AG04450 (cell line): Measurements from ENCODE around the gene TCFL5. TPM values are rescaled to one million over a fixed set of nuclear protein-coding genes. Genes with fewer than 3 reads are reported as not detected.

Source experiments
- CTCF ChIA-PET: fragments of 300-600, 350-600 bp; formaldehyde crosslinking; extraction: SDS; loops from one replicate; lab custom pipeline; 2022; ENCODE audit warnings: antibody characterized with exemption, inconsistent platforms; lab: Charles Lee
- POLR2A ChIA-PET: fragments of 350-600 bp; formaldehyde crosslinking; extraction: SDS; loops from one replicate; lab custom pipeline; 2021; ENCODE audit warnings: antibody characterized with exemption, inconsistent platforms; lab: Yijun Ruan, JAX
- DNase-seq: peaks from one replicate; pipeline ENCODE4 v3.0.0-alpha.2; 2011; ENCODE audit warnings: low read depth, low spot score
- H3K27ac ChIP-seq: one replicate; pipeline ENCODE4 v1.5.1; 2012; ENCODE audit warnings: low read depth, low read length, control low read depth
- H3K27me3 ChIP-seq: one replicate; pipeline ENCODE4 v1.6.0; 2012; ENCODE audit warnings: low read length; ENCODE audit not compliant: control insufficient read depth, insufficient read depth
- H3K4me3 ChIP-seq: 2 replicates; pipeline ENCODE4 v1.5.1; 2011; ENCODE audit warnings: mild to moderate bottlenecking, low read depth, low read length, control low read depth
- H3K9me3 ChIP-seq: 2 replicates; pipeline ENCODE4 v1.5.1; 2012; ENCODE audit warnings: low read length; ENCODE audit not compliant: control insufficient read depth, insufficient read depth
- CTCF ChIP-seq: IDR thresholded peaks from 2 replicates; pipeline ENCODE4 v1.5.1; 2011; ENCODE audit warnings: low read depth, low read length, control low read depth, inconsistent platforms
- polyA plus RNA-seq: library from polyadenylated mRNA; depleted of rRNA; stranded (reverse); fragments of >200 nt; gene quantifications from 2 replicates; pipeline ENCODE4 v1.2.3, GENCODE V29; 2011

The TCFL5 gene
- polyA plus RNA-seq, 1 experiment = 9.9 TPM

GRCh38 chr20:62878244-62879038 is 16.8 kb upstream of the TCFL5 start:
- H3K27me3 ChIP-seq = no peaks in the 10 kb centered on the region
- ChIA-PET POLR2A (no interaction called here), CTCF (interaction anchor here (0.6 kb wide), 1 partner anchor 9 kb away, joined by 4 read pairs; no protein-coding TSS in a partner anchor)
- H3K9me3 ChIP-seq = no peaks in the 10 kb centered on the region; the same call in 1 of the 2 replicates
- DNase-seq = no peak
- H3K4me3 ChIP-seq = no peak overlapping the region
- no peak for TF ChIP-seq CTCF
- no peak overlapping the region for H3K27ac ChIP-seq

GRCh38 chr20:62876902-62877816 is 15.5 kb upstream of the TCFL5 start:
- Histone ChIP-seq H3K27ac (no peak overlapping the region), H3K9me3 (no peaks in the 10 kb centered on the region; the same call in 1 of the 2 replicates), H3K4me3 (no peak overlapping the region), H3K27me3 (no peaks in the 10 kb centered on the region)
- ChIA-PET CTCF (interaction anchor here (0.6 to 1.1 kb wide), 3 partner anchors 10 to 22 kb away, joined by 3 to 6 read pairs (median 4); no protein-coding TSS in a partner anchor), POLR2A (interaction anchor here (1.0 to 1.5 kb wide), 2 partner anchors 11 to 61 kb away, joined by 3 to 6 read pairs; partner anchors contain the start of gene GID8)
- no peak for TF ChIP-seq CTCF
- no peak for DNase-seq

GRCh38 chr20:62876501-62876901 is 14.9 kb upstream of the TCFL5 start:
- no peak for TF ChIP-seq CTCF
- Histone ChIP-seq H3K27me3 (no peaks in the 10 kb centered on the region), H3K9me3 (no peaks in the 10 kb centered on the region; the same call in 1 of the 2 replicates), H3K4me3 (no peak overlapping the region), H3K27ac (no peak overlapping the region)
- POLR2A ChIA-PET = interaction anchor here (1.0 to 1.5 kb wide), 2 partner anchors 11 to 61 kb away, joined by 3 to 6 read pairs; partner anchors contain the start of gene GID8
- DNase-seq = no peak
- CTCF ChIA-PET = interaction anchor here (1.0 to 1.1 kb wide), 2 partner anchors 11 to 23 kb away, joined by 3 to 6 read pairs; no protein-coding TSS in a partner anchor

- H3K9me3 ChIP-seq = no peaks in the 10 kb centered on the region; the same call in 1 of the 2 replicates
- ChIA-PET POLR2A (interaction anchor here (0.7 to 1.5 kb wide), 4 partner anchors 12 to 135 kb away, joined by 3 to 6 read pairs (median 4); partner anchors contain the start of gene GID8), CTCF (interaction anchor here (0.9 to 1.6 kb wide), 6 partner anchors 11 to 97 kb away, joined by 3 to 6 read pairs (median 4); no protein-coding TSS in a partner anchor)
- no peak overlapping the region for H3K27ac ChIP-seq
- H3K27me3 ChIP-seq = no peaks in the 10 kb centered on the region
- H3K4me3 ChIP-seq = no peak overlapping the region
- peak; percentile 32 for DNase-seq
- peak; percentile 45 for TF ChIP-seq CTCF
Observed at GRCh38 chr20:62875419-62876361, 14.1 kb upstream of the TCFL5 start.
